Coronary artery (tissue), 2 donors: ENCODE data around the gene FAM181A.

Experiments
- DNase-seq: peaks from one replicate; pipeline ENCODE4 v3.0.0-alpha.2; 2017; ENCODE audit warnings: low spot score
- H3K27ac ChIP-seq, 2 donors: fragments of 200-600 bp; sonication (generic); one replicate each; pipeline ENCODE4 v1.5.1; 2016 to 2019
- H3K4me3 ChIP-seq: fragments of 200-600 bp; sonication (generic); 2 replicates; pipeline ENCODE4 v1.5.1; 2016; ENCODE audit warnings: mild to moderate bottlenecking, moderate library complexity
- CTCF ChIP-seq: fragments of 200-600 bp; sonication (generic); IDR thresholded peaks from one replicate; pipeline ENCODE4 v1.5.1; 2019; ENCODE audit warnings: antibody characterized with exemption

FAM181A gene

DNA sequence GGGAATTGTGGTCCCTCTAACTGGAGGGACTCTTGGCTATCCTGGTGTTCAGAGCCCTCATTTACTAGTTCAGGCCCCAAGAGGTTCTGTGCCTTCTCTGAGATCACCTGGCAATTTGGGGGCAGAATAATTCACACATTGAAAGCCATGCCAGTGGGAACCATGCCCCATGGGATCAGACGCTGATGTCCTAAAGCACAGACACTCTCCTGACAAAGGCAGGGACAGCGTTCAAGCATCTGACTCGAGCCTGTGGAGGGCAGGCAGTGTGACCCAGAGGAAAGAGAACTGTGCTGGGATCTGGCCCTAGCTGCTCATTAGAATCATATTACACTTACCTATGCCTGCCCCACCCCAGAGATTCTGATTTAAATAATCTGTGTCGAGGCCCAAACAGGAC is 51.6 kb downstream of the FAM181A start:
- Histone ChIP-seq H3K4me3 (no peak overlapping the region), H3K27ac (peak overlapping the region; percentile 75 to 92)
- TF ChIP-seq CTCF: no peak
- no peak for DNase-seq
